Occipital lobe (tissue), 2 donors: ENCODE results near the gene MRPS9. TPM values are rescaled to one million over a fixed set of nuclear protein-coding genes. Genes with fewer than 3 reads are reported as not detected.

Experiments
- DNase-seq: peaks from one replicate; lab custom pipeline; 2025; lab: John Stamatoyannopoulos, UW
- total RNA-seq: library from RNA; depleted of rRNA; stranded (reverse); fragments of >200 nt; gene quantifications from one replicate; pipeline ENCODE4 v1.2.3, GENCODE V29; 2014

MRPS9 gene
- total RNA-seq, 1 donor from 2014 or later, result 15.1 TPM

- DNase-seq, result no peak
Measured at GRCh38 chr2:105118960-105119359, 81.1 kb downstream of the MRPS9 start.

- no peak for DNase-seq
Measured at GRCh38 chr2:105121434-105121833, 83.6 kb downstream of the MRPS9 start.

GRCh38 chr2:105125428-105125827 is 87.6 kb downstream of the MRPS9 start:
- DNase-seq, result no peak

GRCh38 chr2:105125920-105126319 is 88.1 kb downstream of the MRPS9 start:
- no peak for DNase-seq

GRCh38 chr2:105126336-105126735 is 88.5 kb downstream of the MRPS9 start:
- DNase-seq, result no peak

- DNase-seq, result no peak
Measured at GRCh38 chr2:105127289-105127915, 89.5 kb downstream of the MRPS9 start.

- DNase-seq, result no peak
Measured at GRCh38 chr2:105129722-105130232, 91.9 kb downstream of the MRPS9 start.

- no peak for DNase-seq
Measured at GRCh38 chr2:105130546-105130945, 92.7 kb downstream of the MRPS9 start.

GRCh38 chr2:105134081-105134480 is 96.2 kb downstream of the MRPS9 start:
- DNase-seq, result no peak

GRCh38 chr2:105135436-105135835 is 97.6 kb downstream of the MRPS9 start:
- no peak for DNase-seq

- DNase-seq, result no peak
Measured at GRCh38 chr2:105136394-105136793, 98.5 kb downstream of the MRPS9 start.

- DNase-seq, result no peak
Measured at GRCh38 chr2:105138643-105139042, 100.8 kb downstream of the MRPS9 start.

GRCh38 chr2:105139556-105140239 is 101.8 kb downstream of the MRPS9 start:
- DNase-seq, result no peak

- no peak for DNase-seq
Measured at GRCh38 chr2:105140240-105140568, 102.3 kb downstream of the MRPS9 start.

- no peak for DNase-seq
Measured at GRCh38 chr2:105141099-105141614, 103.3 kb downstream of the MRPS9 start.

GRCh38 chr2:105142239-105142638 is 104.4 kb downstream of the MRPS9 start:
- DNase-seq, result no peak

- no peak for DNase-seq
Measured at GRCh38 chr2:105143094-105143466, 105.2 kb downstream of the MRPS9 start.

GRCh38 chr2:105143467-105144151 is 105.7 kb downstream of the MRPS9 start:
- peak; percentile 34 for DNase-seq

- no peak for DNase-seq
Measured at GRCh38 chr2:105144152-105144940, 106.5 kb downstream of the MRPS9 start.

GRCh38 chr2:105144941-105145300 is 107.1 kb downstream of the MRPS9 start:
- DNase-seq, result no peak

- DNase-seq, result no peak
Measured at GRCh38 chr2:105149272-105149671, 111.4 kb downstream of the MRPS9 start.
